ENCODE measurements around the gene INHBA.

INHBA gene

DNA sequence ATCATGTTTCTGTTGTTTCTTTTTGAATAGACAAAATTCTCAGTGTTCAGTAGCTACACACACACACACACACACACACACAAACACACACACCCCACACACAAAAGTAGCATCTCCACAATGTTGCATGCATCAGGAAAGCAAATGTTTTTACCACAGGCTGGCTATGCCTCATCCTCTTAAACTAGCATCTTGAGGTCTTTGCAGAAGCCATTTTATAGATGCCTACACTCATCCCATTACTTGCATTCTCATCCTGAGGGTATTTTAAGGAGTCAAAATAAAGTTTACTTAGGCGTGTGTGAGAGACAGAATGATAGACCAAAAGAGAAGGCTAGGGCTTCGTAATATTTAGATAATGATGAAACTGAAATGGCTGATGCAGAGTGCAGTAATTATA, 7.9 kb upstream of the INHBA start:
- no peak for DNase-seq

DNA sequence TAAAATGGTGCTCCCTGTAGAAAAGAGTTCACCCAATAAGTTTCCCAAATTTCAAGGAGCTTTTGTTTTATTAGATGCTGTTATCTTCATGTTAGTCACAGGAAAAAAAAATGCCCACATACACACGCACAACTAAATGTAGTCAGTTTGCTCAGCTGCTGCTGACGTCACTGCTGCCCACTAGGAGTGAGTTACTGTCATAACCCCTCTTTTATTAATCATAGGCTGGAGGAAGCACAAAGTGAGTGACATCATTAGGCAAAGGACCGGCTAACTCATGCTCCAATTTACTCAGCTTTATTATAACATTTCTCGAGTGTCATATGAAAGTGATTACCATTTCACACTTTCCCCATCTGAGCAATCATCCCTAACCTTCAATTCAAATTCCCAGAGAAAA, 6.7 kb upstream of the INHBA start:
- peak; percentile 45 for DNase-seq

DNA sequence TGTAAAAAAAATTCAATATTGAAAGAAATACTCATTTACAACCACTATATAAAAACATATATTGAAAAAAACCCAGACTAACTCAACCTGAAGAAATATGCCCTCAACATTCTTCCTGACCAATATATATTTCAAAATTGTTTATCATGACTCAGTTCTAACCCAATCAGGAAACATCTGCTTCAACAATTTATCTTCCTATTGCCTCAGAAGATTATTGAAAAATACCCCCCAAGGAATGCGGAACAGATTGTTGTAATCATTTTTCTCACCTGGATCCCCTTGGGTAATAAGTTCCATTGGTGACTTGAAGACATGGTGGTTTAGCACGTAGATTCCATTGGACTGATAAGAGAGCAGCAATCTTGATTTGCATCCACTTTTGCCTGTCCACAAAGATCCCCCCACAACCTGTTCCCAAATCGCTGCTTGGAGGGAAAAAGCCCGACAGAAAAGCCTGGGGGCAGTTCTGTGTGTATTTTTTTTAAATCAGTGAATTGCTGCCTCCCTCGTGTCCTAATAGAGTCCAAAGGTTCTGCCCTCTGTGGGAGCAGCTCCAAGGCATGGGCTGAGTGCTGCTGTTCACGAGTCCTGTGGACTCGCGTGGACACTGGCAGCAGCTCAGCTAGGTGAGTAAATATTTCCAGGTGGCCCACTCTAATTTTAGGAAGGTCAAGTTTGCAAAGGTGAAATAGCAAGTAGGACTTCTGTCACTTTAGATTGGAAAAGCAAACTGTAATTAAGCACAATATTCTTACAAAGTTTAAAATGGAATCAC, 5.9 kb upstream of the INHBA start:
- no peak for DNase-seq

DNA sequence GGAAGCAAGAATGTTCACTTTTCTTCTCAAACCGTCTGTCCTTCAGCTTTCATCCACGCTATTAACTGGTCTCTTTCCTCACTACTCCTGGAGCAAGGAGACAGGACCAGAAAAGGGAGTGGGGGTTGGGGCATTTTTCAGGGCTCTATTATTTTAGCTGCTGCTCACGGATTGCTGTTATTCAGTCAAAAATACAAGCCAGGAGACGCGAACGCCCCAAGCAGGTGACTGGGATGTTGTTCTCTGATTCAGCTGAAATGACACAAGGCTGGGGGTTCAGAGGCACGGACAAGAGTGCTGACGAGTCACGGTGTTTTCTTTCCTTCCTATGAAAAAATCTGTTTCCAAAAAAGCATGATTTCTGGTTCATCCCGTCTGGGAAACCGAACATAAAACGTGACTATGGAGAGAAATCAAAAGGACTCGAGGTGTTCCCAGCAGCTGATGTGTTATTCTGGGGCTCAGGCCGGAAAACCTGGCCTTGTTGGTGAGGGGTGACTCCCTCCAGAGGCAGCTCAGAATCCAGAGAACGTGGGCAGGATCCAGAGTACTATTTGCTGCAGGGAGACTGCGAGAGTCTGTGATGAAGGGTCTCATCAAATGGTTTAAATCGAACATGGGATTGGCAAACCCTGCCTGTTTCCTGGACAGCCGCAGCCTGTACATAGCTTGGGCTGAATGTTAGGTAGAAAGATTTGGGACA, 3.5 kb upstream of the INHBA start:
- DNase-seq, result no peak

DNA sequence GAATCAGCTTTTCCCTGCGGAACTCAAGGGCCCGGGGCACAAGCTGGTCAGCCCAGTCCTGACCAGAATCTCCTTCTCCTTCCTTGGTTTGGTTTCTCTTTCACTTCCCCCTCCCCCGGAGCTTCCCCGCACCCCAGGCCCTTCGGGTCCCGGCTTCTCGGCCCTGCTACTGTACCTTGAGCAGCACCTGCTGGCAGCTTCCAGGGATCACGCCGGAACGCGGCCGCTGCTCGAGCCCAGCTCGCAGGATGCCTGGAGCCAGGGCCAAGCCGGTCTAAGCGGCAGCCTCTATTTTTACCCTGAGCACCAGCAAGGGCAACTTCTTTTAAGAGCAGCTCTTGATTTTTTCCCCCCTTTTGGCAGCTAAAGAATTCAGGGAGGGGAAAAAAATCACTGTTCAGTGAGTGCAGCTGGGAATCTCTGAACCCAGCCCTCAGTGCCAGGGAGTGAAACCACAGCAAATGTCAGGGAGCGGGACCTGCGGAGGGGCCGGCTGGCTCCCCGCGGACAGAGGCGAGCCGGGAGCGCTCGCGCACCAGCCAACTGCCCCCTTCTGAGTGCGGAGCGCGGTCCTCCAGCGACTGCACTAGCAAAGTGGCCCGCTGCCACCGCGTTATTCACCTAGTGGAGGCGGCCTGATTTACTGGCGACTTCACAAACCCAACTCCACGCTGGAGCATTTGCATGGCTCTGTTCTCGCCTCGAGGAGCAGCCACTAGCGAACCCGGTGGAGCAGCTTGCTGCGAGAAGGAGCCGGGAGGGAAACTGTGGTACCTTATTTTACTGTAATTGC, 2.4 kb upstream of the INHBA start:
- peak; percentile 87 for DNase-seq

DNA sequence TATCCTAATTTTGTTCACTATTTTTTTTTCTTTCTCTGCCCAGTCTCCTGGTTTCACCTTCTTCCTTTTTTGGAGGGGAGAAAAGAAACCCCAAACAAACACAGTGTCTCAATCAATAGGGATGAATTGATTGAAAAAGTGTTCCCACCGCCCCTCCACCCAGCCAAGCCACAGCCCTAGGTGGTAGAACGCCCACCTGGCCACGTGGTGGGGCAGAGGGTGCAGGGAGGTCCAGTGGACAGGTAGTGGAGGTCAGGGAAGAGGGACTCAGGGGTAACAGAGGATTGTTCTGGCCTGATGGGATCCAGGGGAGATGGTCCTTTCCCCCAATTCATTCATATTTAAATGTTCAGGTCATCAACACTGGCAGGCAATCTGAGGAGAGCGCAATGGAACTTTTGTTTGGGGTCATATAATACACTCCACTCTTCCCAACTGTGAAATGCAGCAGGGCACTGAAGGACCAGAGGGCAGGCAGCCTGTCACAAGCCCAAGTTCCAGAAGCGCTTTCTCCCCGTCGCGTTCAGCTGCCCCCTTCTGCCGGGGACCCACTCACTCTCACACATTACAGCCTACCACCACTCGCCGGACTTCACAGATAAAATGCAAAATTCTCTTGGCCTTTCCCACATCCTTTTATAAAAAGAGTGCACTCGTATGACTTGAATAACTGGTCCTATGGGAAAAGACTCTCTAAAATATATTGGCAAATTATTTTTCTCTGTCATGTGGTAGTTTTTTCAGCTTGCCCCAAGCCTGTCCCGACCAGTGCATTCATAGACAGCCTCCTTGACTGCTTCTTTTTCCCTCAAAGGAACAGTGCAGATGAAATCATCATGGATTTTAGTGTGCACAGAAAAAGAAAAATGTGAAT, 1.6 kb downstream of the INHBA start:
- DNase-seq, result no peak

DNA sequence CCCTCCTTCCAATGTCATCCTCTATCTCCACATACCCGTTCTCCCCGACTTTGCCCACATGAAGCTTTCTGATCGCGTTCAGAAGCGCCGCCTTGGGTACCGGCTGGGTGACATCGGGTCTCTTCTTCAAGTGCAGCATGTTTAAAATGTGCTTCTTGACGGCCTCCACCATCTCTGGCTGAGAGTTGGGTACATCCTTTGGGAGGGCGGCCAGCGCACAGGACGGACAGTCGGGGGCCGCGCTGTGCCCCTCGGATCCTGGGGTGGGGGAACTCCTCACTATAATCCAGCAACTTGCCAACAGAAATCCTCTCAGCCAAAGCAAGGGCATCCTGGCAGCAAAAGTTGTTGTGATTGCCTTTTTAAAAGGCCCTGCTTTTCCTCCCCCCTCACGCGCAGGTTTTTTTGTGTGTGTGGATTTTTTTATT, 2.8 kb downstream of the INHBA start:
- no peak for DNase-seq

DNA sequence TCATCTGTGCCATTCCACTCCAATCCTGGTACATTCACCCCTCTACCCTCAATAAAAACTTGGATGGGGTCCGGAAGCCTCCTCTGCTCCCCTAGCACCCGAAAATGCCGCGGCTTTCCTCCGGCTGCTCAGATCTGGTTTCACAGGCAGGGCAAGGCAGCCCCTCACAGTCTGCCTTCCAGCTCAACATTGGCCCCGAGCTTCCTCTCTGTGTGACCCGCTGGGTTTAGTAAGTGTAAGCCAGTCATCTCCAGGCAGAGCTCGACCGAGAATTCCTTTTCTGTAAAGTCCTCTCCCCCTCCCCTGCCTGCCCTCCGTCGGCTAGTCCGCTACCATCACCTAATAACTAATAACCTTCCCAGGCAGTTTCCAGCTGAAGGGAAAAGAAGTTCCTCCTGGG, 3.4 kb downstream of the INHBA start:
- DNase-seq, result no peak

DNA sequence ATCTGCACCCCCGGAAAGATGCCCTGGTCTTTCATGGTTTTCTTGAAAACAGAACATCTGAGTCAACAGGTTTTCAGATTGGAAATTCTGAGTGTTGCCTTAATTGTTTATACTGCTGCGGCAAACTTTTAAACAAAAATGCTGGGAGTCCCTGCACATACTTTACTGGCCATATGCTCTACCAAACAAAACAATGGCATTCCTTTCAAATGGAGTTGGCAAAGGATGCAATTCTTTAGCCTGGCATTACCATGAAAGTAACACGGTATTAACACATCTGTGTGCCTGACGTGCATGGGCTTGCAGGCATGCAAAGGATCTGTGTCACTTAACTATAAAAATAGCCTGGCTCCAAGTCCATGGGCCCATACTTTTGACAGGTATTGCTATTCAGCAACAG, 4.2 kb downstream of the INHBA start:
- DNase-seq, result no peak

DNA sequence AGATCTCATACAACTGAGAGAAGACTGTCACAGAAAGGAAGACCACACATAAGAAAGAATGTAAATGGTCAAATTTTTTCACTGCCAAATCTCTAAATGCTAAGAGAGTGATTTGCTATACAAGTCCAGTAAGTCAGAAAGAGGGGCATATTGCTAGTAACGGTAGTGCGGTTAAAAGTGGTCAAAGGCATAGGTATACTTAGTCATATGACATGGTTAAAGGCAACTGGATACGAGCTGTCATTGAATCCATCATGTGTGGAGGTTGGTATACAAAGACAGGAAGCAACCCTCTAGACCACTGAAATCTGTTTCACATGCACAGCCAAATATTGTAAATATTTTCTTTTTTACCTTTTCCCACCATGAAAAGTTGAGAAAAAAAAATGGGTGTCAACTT, 4.8 kb downstream of the INHBA start:
- no peak for DNase-seq

DNA sequence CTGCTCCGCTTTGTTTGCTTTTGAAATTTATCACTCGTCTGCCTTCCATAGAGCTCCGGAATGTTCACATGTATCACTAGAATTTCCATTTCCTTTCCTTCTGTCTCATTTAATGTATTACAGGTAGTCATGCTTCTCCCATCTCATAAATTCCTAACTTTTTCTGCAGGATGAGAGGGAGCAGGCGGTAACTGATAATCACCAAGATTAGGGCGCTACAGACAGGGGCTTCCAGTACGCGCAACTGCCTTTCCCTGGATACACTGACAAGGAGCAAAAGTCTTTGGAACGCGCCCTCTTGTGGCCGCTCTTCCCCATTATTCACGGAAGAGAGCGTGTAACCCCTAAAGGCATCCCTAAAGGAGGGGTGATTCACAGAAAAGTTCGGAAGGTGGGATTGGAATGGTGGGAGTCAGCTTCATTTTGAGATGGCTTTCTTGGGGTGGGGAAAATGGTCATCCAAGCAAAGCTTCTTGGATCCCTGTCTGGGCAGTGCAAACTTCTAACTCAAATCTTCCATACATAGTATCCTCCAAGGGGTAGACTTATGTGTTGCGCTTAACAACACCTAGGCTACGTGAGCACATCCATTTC, 6.5 kb downstream of the INHBA start:
- DNase-seq, result no peak

DNA sequence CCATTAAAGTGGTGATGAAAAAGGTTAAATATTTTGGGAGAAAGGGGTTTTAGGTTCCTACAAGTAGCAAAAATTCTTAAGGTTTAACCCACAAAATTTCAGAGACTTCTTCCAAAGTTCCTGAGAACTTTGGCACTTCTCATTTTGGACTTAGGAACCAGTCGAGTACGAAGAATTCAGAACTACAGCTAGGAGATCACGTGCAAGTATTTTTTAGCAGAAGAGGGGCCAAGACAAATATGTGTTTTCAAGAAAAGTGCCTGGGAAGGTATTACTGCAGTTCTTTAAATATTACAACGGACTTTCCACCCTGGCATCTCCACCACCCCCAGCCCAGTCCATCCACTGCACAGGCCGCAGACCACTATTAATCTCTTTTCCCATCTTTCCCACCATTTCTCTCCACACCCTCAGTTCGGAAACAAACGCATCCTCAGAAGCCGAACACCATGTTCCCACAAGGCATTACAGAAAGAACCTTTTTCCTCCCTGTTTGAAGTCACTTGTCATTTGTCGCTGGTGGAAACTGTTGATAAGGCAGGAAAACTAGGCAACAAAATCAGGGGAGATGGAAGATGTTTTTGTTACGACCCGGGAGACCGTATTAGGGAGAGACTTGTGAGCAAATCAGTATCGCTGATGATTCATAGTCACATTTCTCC, 7.1 kb downstream of the INHBA start:
- no peak for DNase-seq

DNA sequence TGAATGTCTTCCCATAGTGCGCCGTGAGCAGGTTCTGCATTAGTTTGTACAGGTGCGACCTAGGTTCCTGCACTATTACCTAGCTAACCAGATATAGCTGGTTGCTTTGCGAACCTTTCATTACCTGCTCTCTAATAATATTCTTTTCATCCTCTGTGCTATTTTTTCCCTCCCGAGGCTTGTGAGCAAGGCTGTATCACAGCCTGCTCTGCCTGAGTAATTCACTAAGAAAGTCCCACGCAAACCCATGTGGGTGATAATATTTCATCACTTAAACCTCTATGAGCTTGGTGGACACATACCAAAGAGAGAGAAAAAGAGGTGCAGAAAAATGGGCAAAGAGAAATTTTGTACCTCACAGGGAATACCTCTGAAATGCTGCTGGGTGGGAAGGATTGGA, 8.4 kb downstream of the INHBA start:
- DNase-seq, result no peak

DNA sequence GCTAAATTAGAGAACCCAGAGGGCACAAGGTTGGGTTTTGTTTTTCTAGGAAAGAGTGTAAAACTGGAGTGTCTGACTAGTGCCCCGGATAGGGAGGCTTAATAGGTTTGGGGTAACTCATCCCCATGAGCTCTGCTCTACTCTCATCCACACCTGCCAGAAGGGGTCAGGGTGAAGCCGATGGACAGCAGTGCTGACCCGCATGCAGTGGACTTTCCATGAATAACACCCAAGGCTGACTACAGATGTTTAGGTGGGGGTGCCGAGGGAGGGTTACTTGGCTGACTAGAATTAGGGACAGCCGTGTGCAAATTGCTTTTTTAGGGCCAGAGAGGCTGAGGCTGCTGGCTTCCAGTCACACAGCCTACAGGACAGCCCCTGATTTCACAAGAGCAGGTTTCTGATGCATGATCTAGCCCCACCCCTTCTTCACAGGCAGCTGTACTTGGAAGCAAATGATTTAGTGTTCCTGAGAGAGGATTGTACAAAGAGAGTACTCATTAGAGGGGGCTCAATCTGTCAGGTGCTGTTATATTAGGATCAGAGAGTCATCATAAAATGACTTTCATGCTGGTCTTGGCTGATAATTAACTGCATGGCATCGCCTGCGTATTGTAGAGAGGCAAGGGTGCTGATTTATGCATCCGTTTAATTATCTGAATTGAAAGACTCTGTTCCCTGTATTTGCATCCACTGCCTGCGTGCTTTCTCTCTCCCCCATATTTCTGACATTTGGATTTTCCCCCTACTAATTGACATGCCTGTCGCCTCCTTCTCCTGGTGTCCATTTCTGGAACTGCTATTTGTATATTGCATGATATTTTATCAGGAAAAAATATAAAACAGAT, 9.5 kb downstream of the INHBA start:
- no peak for DNase-seq

DNA sequence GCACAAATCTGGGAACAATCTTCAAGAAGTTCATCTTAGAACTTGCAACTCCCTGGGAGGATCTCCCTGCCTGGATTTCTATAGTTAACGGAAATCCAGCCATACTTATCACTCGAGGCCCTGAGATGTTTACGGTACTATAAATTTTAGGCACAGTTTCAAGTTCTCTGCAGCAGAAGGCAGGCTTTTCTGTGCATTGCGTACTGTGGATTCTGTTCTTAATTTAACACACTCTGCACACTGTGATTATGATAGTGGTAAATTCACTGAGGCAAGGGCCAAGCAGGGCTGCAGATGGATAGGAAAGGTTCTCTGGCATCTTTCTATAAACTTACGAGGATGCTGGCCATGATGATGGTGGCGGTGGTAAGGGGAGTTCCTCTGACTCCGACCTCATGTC, 10.6 kb downstream of the INHBA start:
- DNase-seq, result no peak

DNA sequence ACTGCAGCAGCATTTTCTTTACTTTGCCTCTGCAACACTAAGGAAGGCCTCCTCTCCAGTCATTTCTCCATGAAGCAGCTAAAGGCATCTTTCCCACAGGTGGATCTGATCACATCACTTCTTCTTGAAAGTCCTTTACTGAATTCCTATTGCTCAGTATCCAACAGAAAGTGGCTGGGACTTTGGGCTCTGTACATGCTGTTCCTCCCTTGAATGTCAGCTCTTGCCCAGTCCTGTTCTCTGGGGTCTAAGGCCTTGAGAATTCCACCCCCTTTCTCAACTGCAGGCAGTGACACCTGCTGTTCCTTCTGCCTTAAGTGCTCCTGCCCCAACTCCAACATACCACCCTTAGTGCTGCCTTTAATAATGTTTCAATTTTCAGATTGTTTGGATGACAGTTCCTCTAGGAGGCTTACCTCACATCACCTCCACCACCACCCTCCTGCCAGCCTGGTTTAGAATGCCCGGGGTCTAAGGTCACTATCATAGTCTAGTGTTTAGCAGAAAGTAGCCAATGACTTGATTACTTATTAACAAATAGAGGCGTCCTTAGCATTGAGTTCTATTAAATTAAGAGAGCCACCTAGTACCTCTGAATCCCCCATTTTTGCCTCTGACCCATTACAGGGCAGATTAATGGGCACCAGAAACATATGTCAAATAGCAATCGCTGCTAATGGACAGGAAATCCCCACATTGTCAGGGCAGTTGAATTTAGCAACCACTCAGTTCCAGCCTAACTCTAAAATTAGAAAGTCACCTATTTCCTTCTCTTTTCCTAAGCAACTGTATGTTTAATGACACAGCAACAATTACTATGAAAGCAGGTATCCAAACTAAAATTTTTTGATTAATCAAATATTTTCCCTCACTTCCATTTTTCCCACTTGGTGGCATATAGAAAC, 11.4 kb downstream of the INHBA start:
- DNase-seq, result no peak

DNA sequence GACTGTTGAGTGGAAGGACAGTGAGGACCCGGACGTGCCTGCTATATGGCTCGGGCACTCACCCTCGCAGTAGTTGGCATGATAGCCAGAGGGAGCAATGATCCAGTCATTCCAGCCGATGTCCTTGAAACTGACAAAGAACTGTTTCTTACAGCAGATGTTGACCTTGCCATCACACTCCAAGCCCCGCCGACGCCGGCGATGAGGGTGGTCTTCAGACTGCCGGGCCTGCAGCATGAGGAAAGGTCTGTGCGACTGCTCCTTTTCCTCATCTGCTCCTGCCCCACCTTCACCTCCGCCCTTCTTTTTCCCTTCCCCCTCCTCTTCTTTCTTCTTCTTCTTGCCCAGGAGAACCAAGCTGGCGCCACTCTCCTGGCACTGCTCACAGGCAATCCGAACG, 13.1 kb downstream of the INHBA start:
- DNase-seq, result no peak

DNA sequence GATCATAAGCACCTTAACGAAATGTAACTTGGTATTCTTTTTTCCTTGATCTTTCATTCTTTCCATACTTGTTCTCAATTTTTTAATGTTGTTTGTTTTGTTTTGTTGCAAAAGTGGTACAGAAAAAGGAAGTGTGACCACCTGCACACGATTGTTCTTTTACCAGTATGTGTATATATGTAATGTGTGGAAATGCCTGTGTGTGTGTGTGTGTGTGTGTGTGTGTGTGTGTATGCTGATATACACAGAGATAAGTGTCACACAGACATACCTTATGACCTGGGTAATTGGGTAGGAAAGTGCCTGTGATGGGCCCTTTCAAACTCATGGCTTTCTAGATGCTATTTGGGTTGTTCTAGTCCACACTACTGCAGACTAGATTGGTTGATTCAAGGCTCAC, 14.0 kb downstream of the INHBA start:
- DNase-seq, result no peak

DNA sequence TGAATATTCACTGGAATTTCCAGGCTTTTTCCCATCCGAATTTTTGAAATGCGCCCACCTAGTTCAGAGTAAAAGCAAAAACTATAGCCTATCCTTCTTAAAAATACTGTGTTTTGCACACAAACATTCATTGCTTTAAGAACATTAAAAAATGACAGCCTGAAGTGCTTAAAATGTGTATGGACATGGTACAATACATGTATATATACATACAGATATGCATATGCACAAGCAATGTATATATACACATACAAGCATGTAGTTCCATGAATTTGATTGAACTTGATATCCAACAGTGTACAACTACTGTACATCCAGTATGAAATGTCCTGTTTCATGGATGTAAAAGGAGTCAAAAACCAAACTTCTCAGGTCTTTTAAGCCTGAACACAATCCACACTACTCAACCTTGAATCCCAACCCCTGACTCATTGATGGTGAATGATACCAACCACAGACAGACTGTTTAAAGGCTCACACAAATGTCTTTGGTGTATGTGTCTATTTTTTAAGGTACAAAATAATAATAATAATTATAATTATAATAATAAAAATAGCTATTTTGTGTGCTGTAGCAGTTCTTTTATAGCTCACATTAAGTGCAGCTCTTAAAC, 14.8 kb downstream of the INHBA start:
- DNase-seq, result no peak
